HEK293 (cell line): ENCODE results near the gene SMAD2.

ENCODE experiments used
- CTCF ChIA-PET: fragments of 350-600 bp; formaldehyde crosslinking; extraction: SDS; loops from one replicate; lab custom pipeline; 2021; ENCODE audit warnings: antibody characterized with exemption; lab: Yijun Ruan, JAX
- POLR2A ChIA-PET: fragments of 300-600 bp; formaldehyde crosslinking; extraction: SDS; loops from one replicate; lab custom pipeline; 2020; ENCODE audit warnings: antibody characterized with exemption, inconsistent platforms; lab: Yijun Ruan, JAX
- H3K27ac ChIP-seq: fragments of 200-500 bp; sonication (Bioruptor generic); 2 replicates; pipeline ENCODE4 v1.5.1; 2014; ENCODE audit warnings: low read depth, low read length, control low read depth, inconsistent platforms; ENCODE audit errors: extremely low read depth
- H3K36me3 ChIP-seq, 2 experiments: fragments of 200-500 bp in 1 of 2; sonication (Bioruptor generic) in 1 of 2; 1 replicate in 1 of 2; 2 replicates in 1 of 2; pipeline ENCODE4 v1.5.1; 2014 to 2017; ENCODE audit warnings: inconsistent platforms in 2 of 2, low read length in 2 of 2; ENCODE audit not compliant: control insufficient read depth in 2 of 2, insufficient read depth in 1 of 2
- H3K4me1 ChIP-seq: fragments of 200-500 bp; sonication (Bioruptor generic); 2 replicates; pipeline ENCODE4 v1.5.1; 2014; ENCODE audit warnings: mild to moderate bottlenecking, low read length, inconsistent platforms; ENCODE audit not compliant: control insufficient read depth, insufficient read depth
- H3K4me3 ChIP-seq: 2 replicates; pipeline ENCODE4 v1.5.1; 2011; ENCODE audit warnings: low read depth, mild to moderate bottlenecking, control low read depth, low read length, moderate library complexity
- H3K9me3 ChIP-seq: fragments of 200-500 bp; sonication (Bioruptor generic); 2 replicates; pipeline ENCODE4 v1.5.1; 2014; ENCODE audit warnings: low read depth, low read length, inconsistent platforms; ENCODE audit not compliant: control insufficient read depth, insufficient read depth
- BCL6B ChIP-seq: fragments of 450-650 bp; formaldehyde crosslinking; IDR thresholded peaks from 2 replicates; pipeline ENCODE4 v1.5.1; 2017; ENCODE audit warnings: missing biosample characterization, missing genetic modification characterization
- CTCF ChIP-seq: fragments of 450-650 bp; formaldehyde crosslinking; IDR thresholded peaks from 2 replicates; pipeline ENCODE4 v1.5.1; 2016; ENCODE audit warnings: missing biosample characterization, missing genetic modification characterization
- ELK4 ChIP-seq: IDR thresholded peaks from 2 replicates; pipeline ENCODE4 v1.6.1; 2011; ENCODE audit warnings: mild to moderate bottlenecking, low read depth, low read length, borderline replicate concordance
- KLF8 ChIP-seq: fragments of 450-650 bp; formaldehyde crosslinking; IDR thresholded peaks from 2 replicates; pipeline ENCODE4 v1.5.1; 2016; ENCODE audit warnings: missing biosample characterization, missing genetic modification characterization
- OVOL3 ChIP-seq: fragments of 450-650 bp; formaldehyde crosslinking; IDR thresholded peaks from 2 replicates; pipeline ENCODE4 v1.5.1; 2016; ENCODE audit warnings: missing biosample characterization, missing genetic modification characterization
- SCRT2 ChIP-seq: fragments of 450-650 bp; formaldehyde crosslinking; IDR thresholded peaks from 2 replicates; pipeline ENCODE4 v1.5.1; 2016; ENCODE audit warnings: missing biosample characterization, missing genetic modification characterization
- TCF7L2 ChIP-seq: IDR thresholded peaks from 2 replicates; pipeline ENCODE4 v1.6.1; 2011; ENCODE audit warnings: low read depth, mild to moderate bottlenecking, inconsistent platforms, low read length, moderate library complexity, borderline replicate concordance
- ZBTB26 ChIP-seq: fragments of 450-650 bp; formaldehyde crosslinking; optimal IDR thresholded peaks from 2 replicates; pipeline ENCODE3; 2016; ENCODE audit warnings: missing biosample characterization, mild to moderate bottlenecking, missing genetic modification characterization
- ZNF155 ChIP-seq: fragments of 450-650 bp; formaldehyde crosslinking; IDR thresholded peaks from 2 replicates; pipeline ENCODE4 v1.5.1; 2016; ENCODE audit warnings: missing biosample characterization, missing genetic modification characterization
- ZNF157 ChIP-seq: fragments of 450-650 bp; formaldehyde crosslinking; IDR thresholded peaks from 2 replicates; pipeline ENCODE4 v1.5.1; 2016; ENCODE audit warnings: missing biosample characterization, missing genetic modification characterization
- ZNF311 ChIP-seq: fragments of 450-650 bp; formaldehyde crosslinking; IDR thresholded peaks from 2 replicates; pipeline ENCODE4 v1.5.1; 2017; ENCODE audit warnings: missing biosample characterization, missing genetic modification characterization, borderline replicate concordance
- ZNF350 ChIP-seq: fragments of 450-650 bp; formaldehyde crosslinking; IDR thresholded peaks from 2 replicates; pipeline ENCODE4 v1.5.0; 2017; ENCODE audit warnings: missing biosample characterization, mild to moderate bottlenecking, missing genetic modification characterization
- ZNF362 ChIP-seq: fragments of 450-650 bp; formaldehyde crosslinking; IDR thresholded peaks from 2 replicates; pipeline ENCODE4 v1.5.1; 2016; ENCODE audit warnings: missing biosample characterization, missing genetic modification characterization
- ZNF404 ChIP-seq: fragments of 450-650 bp; formaldehyde crosslinking; IDR thresholded peaks from 2 replicates; pipeline ENCODE4 v1.5.1; 2017; ENCODE audit warnings: missing biosample characterization, missing genetic modification characterization
- ZNF426 ChIP-seq: fragments of 450-650 bp; formaldehyde crosslinking; IDR thresholded peaks from 2 replicates; pipeline ENCODE4 v1.5.1; 2017; ENCODE audit warnings: missing biosample characterization, missing genetic modification characterization, mild to moderate bottlenecking, inconsistent platforms, moderate library complexity
- ZNF514 ChIP-seq: fragments of 450-650 bp; formaldehyde crosslinking; IDR thresholded peaks from 2 replicates; pipeline ENCODE4 v1.5.1; 2016; ENCODE audit warnings: missing biosample characterization, missing genetic modification characterization
- ZNF561 ChIP-seq: fragments of 450-650 bp; IDR thresholded peaks from 2 replicates; pipeline ENCODE4 v1.5.1; 2018; ENCODE audit warnings: missing biosample characterization, missing genetic modification characterization, borderline replicate concordance
- ZNF585B ChIP-seq: fragments of 450-650 bp; formaldehyde crosslinking; IDR thresholded peaks from 2 replicates; pipeline ENCODE4 v1.5.1; 2016; ENCODE audit warnings: missing biosample characterization, missing genetic modification characterization
- ZNF645 ChIP-seq: fragments of 450-650 bp; formaldehyde crosslinking; IDR thresholded peaks from 2 replicates; pipeline ENCODE4; 2016; ENCODE audit warnings: missing biosample characterization, missing genetic modification characterization
- ZNF843 ChIP-seq: fragments of 450-650 bp; formaldehyde crosslinking; IDR thresholded peaks from 2 replicates; pipeline ENCODE4 v1.5.1; 2016; ENCODE audit warnings: missing biosample characterization, missing genetic modification characterization

The SMAD2 gene

GRCh38 chr18:47844828-47845498 lies 85.5 kb downstream of the SMAD2 start:
- no peak overlapping the region for H3K27ac ChIP-seq
- H3K36me3 ChIP-seq = peaks cover 31 to 44% of the 10 kb centered on the region in 2 experiments
- POLR2A ChIA-PET = no interaction called here
- no peak overlapping the region for H3K4me3 ChIP-seq
- CTCF ChIA-PET = interaction anchor here (0.5 to 0.7 kb wide), 2 partner anchors 152 to 624 kb away, joined by 3 read pairs; no protein-coding TSS in a partner anchor
- H3K4me1 ChIP-seq = no peaks in the 10 kb centered on the region
- H3K9me3 ChIP-seq = no peaks in the 10 kb centered on the region
- TF ChIP-seq SCRT2 (tag by site-specific recombination) (no peak), ZNF155 (tag by site-specific recombination) (no peak), ZNF514 (tag by site-specific recombination) (no peak), ZNF404 (tag by site-specific recombination) (no peak)

GRCh38 chr18:47842836-47843235 lies 87.6 kb downstream of the SMAD2 start:
- Histone ChIP-seq H3K9me3 (no peaks in the 10 kb centered on the region), H3K27ac (no peak overlapping the region), H3K4me1 (no peaks in the 10 kb centered on the region), H3K4me3 (no peak overlapping the region), H3K36me3 (peaks cover 35 to 49% of the 10 kb centered on the region in 2 experiments)
- ChIA-PET CTCF (interaction anchor here (0.6 kb wide), 1 partner anchor 24 kb away, joined by 3 read pairs; no protein-coding TSS in a partner anchor), POLR2A (no interaction called here)
- TF ChIP-seq ZNF362 (tag by site-specific recombination) = no peak
- no peak for TF ChIP-seq ELK4
- TF ChIP-seq BCL6B (tag by site-specific recombination) = no peak
- TF ChIP-seq ZNF585B (tag by site-specific recombination) = no peak

GRCh38 chr18:47838396-47838795 lies 92.1 kb downstream of the SMAD2 start:
- H3K36me3 ChIP-seq = peaks cover 17 to 33% of the 10 kb centered on the region in 2 experiments

More at GRCh38 chr18:47838396-47838795, 92.1 kb downstream of the SMAD2 start:
- no peaks in the 10 kb centered on the region for H3K4me1 ChIP-seq
- no peak overlapping the region for H3K27ac ChIP-seq
- POLR2A ChIA-PET = interaction anchor here (0.6 kb wide), 1 partner anchor 323 kb away, joined by 5 read pairs; no protein-coding TSS in a partner anchor
- no peak overlapping the region for H3K4me3 ChIP-seq
- TF ChIP-seq TCF7L2 = no peak
- TF ChIP-seq CTCF = no peak
- no peak for TF ChIP-seq ZNF426 (tag by site-specific recombination)
- TF ChIP-seq ZBTB26 (tag by site-specific recombination) = no peak
- TF ChIP-seq ZNF561 (tag by site-specific recombination) = no peak
- no peak for TF ChIP-seq ZNF350 (tag by site-specific recombination)
- TF ChIP-seq ZNF645 = no peak
- no peak for TF ChIP-seq ZNF843 (tag by site-specific recombination)
- no peak for TF ChIP-seq KLF8
- no peak for TF ChIP-seq OVOL3 (tag by site-specific recombination)
- no peak for TF ChIP-seq ZNF157
- TF ChIP-seq ZNF311 (tag by site-specific recombination) = no peak
- TF ChIP-seq ZNF514 (tag by site-specific recombination) = no peak
- TF ChIP-seq, all 188 proteins: peak for 0
- CTCF ChIA-PET = interaction anchor here (0.8 kb wide), 1 partner anchor 30 kb away, joined by 3 read pairs; no protein-coding TSS in a partner anchor
- no peaks in the 10 kb centered on the region for H3K9me3 ChIP-seq
